Measurements from ENCODE around the gene PDXP. TPM values are rescaled to one million over a fixed set of nuclear protein-coding genes. Genes with fewer than 3 reads are reported as not detected.

PDXP gene
- total RNA-seq, 1 experiment from 2014 or later = 24.2 TPM

DNA sequence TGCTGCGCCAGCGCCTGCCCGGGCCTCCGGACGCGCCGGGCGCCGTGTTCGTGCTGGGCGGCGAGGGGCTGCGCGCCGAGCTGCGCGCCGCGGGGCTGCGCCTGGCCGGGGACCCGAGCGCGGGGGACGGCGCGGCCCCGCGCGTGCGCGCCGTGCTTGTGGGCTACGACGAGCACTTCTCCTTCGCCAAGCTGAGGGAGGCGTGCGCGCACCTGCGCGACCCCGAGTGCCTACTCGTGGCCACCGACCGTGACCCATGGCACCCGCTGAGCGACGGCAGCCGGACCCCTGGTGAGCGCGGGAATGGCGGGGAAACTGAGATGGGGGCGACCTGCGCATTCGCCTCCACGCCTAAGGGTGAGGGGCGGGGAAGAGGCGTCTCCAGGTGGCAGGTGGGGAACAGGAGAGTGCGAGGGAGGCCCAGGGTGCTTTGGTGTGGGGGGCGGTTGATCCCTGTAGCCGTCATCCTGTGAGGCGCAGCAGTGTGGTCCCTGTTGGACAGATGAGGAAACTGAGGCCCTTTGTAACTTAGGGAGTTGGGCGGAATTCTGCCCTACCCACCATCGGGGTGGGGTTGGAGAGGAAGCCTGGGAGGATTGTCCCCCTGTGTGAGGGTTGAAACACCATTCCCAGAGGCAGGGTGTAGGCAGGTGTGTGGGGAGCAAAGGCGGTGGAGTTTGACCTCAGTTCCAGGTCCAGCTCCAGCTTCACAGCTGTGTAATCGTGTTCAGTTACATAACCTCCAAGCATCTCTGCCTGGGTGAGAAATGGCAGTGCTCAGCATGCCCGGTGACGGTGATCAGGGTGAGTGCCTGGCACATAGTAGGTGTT, 758 bp downstream of the PDXP start:
- H3K36me3 ChIP-seq = peaks cover 8% of the 10 kb centered on the region
- H3K27me3 ChIP-seq = no peaks in the 10 kb centered on the region
- no peaks in the 10 kb centered on the region for H3K9me3 ChIP-seq
- no peak for DNase-seq
- H3K4me3 ChIP-seq = peak overlapping the region; percentile 77

- Histone ChIP-seq H3K4me3 (peak overlapping the region; percentile 77), H3K36me3 (peaks cover 10% of the 10 kb centered on the region), H3K27me3 (no peaks in the 10 kb centered on the region), H3K9me3 (no peaks in the 10 kb centered on the region)
- DNase-seq = no peak
These were observed 1.6 kb downstream of the PDXP start for GRCh38 chr22:37659897-37660708.

- Histone ChIP-seq H3K4me3 (peak overlapping the region; percentile 0; the same call in 1 of the 2 replicates), H3K36me3 (peaks cover 11% of the 10 kb centered on the region), H3K9me3 (no peaks in the 10 kb centered on the region), H3K27me3 (no peaks in the 10 kb centered on the region)
- no peak for DNase-seq
These were observed 2.2 kb downstream of the PDXP start for GRCh38 chr22:37660709-37661045.

DNA sequence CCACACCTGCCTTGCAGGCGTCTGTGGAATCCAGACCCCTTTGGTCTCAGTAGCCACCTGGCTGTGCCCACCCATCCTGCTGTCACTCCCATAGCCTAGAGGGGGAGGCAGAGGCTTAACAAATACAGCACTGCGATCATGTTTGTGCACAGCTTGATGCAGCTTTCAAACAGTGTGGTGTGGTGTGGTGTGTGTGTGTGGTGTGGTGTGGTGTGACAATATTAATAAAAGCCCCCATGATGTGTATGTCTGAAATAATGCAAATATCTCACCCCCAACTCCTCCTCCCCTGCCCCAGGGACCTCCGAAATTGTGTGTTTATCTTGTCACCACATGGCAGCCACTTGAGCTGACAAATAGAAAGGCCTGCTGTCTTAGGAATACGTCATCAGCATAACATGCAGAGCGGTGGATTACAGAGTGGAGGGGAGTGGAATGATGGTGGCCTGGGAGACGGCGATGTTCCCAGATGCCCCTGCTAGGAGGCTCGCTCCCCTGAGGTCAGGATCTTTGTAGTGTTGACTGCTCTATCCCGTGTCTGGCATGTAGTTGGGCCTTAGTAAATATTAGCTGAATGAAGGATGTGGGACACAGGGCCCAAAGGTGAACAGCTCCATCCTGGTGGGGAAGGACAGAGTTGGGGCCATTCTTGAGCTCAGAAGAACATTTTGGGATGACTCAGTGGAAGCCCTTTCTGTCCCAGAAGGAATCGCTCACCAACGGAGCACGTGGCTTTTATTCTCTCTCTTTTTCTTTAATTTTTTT, 2.8 kb downstream of the PDXP start:
- Histone ChIP-seq H3K4me3 (peak overlapping the region; percentile 0; the same call in 1 of the 2 replicates), H3K36me3 (peaks cover 17% of the 10 kb centered on the region), H3K9me3 (no peaks in the 10 kb centered on the region), H3K27me3 (no peaks in the 10 kb centered on the region)
- DNase-seq = no peak

DNA sequence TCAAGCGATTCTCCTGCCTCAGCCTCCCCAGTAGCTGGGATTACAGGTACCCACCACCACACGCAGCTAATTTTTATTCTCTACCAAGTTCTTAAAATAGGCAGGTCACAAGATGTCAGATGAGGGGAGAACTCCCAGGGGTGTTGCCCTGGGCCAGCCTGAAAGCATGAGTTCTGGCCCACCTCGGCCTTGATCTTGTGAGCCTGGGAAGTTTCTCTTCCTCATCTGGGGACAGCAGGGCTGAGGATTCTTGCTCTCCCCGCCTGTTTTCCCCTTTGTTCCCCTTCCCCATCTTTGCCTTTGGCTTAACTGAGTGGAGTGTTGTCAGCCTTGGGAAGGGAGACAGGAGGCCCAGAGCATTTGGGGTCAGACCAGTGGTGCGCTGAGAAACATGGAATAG, 3.5 kb downstream of the PDXP start:
- no peaks in the 10 kb centered on the region for H3K9me3 ChIP-seq
- no peak overlapping the region for H3K4me3 ChIP-seq
- no peaks in the 10 kb centered on the region for H3K27me3 ChIP-seq
- no peak for DNase-seq
- peaks cover 22% of the 10 kb centered on the region for H3K36me3 ChIP-seq

DNA sequence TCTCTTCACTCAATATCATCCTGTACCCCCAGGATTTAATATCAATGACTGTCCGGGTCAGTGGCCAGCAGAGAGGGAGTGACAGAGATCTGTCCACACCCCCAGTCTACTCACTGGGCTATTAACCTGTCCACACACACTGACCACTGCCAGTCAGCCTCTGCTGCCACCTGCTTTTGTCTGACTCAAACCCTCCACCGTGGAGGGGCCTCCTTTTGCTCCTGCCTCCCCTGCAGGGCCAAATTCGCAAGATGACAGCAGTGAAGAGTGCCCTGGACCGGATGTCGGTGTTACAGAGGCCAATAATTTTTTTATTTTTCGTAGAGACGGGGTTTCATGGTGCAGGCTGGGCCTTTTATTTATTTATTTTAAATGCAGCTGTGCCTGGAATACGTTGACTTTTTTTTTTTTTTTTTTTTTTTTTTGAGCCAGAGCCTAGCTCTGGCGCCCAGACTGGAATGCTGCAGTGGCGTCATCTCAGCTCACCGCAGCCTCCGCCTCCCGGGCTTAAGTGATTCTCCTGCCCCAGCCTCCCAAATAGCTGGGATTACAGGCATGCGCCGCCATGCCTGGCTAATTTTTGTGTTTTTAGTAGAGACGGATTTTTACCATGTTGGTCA, 5.1 kb downstream of the PDXP start:
- Histone ChIP-seq H3K9me3 (no peaks in the 10 kb centered on the region), H3K27me3 (no peaks in the 10 kb centered on the region), H3K36me3 (peaks cover 23% of the 10 kb centered on the region), H3K4me3 (no peak overlapping the region)
- no peak for DNase-seq

- DNase-seq = no peak
- Histone ChIP-seq H3K4me3 (no peak overlapping the region), H3K36me3 (peaks cover 23% of the 10 kb centered on the region), H3K9me3 (no peaks in the 10 kb centered on the region), H3K27me3 (no peaks in the 10 kb centered on the region)
These were observed 6.0 kb downstream of the PDXP start for GRCh38 chr22:37664249-37665101.

- DNase-seq = no peak
- no peaks in the 10 kb centered on the region for H3K27me3 ChIP-seq
- H3K36me3 ChIP-seq = peaks cover 23% of the 10 kb centered on the region
- no peak overlapping the region for H3K4me3 ChIP-seq
- no peaks in the 10 kb centered on the region for H3K9me3 ChIP-seq
These were observed 7.0 kb downstream of the PDXP start for GRCh38 chr22:37665487-37665886.

DNA sequence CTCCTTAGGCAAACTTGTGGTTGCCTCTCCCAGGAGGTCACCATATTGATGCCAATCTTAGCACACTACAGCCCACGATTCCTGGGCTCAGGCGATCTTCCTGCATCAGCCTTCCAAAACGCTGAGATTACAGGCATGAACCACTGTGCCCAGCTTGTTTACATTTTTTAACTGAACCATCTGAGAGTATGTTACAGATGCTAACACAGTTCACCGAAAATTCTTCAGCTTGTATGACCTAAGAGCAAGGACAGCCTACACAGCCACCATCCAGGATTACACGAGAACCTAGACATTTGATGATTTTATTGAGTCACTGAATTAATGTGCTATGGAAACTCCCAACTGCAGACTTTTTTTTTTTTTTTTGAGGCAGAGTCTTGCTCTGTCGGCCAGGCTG, 11.1 kb downstream of the PDXP start:
- DNase-seq = no peak
- Histone ChIP-seq H3K4me3 (no peak overlapping the region), H3K9me3 (no peaks in the 10 kb centered on the region), H3K27me3 (no peaks in the 10 kb centered on the region), H3K36me3 (peaks cover 14% of the 10 kb centered on the region)

DNA sequence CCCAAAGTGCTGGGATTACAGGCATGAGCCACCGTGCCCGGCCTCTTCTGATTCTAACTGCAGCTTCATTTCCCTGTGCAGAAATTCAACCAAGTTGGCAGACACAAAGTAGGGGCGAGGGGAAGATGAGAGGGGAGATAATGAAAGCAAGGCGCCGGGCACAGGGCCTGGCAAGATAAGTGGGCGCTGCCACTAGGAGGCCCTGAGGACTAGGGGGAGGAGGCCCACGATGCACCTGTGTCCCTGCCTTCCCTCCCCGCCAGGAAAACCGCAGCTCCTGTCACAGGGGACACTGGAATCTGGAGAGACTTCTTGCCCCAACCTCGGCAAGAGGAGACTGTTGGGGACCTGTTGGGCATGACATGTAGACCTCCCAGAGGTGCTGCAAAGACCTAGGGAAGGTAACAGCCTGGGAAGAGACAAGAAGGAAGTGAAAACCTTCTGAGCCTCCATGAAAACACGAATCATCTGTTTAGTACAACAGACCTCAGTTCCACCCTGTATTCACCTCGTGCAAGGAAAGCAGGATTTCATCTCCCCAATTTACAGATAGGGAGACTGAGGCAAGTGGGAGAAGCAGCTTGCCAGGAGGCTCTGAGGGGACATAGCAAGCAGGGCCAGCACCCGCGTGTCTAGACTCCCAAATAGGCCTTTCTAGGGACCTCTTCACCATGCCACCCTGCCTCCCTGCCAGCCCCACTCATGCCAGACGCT, 13.8 kb downstream of the PDXP start:
- Histone ChIP-seq H3K4me3 (no peak overlapping the region), H3K9me3 (no peaks in the 10 kb centered on the region), H3K36me3 (peaks cover 15% of the 10 kb centered on the region), H3K27me3 (no peaks in the 10 kb centered on the region)
- no peak for DNase-seq

- H3K4me3 ChIP-seq = no peak overlapping the region
- DNase-seq = no peak
- H3K36me3 ChIP-seq = peaks cover 19% of the 10 kb centered on the region
- no peaks in the 10 kb centered on the region for H3K9me3 ChIP-seq
- no peaks in the 10 kb centered on the region for H3K27me3 ChIP-seq
These were observed 14.5 kb downstream of the PDXP start for GRCh38 chr22:37672920-37673455.

DNA sequence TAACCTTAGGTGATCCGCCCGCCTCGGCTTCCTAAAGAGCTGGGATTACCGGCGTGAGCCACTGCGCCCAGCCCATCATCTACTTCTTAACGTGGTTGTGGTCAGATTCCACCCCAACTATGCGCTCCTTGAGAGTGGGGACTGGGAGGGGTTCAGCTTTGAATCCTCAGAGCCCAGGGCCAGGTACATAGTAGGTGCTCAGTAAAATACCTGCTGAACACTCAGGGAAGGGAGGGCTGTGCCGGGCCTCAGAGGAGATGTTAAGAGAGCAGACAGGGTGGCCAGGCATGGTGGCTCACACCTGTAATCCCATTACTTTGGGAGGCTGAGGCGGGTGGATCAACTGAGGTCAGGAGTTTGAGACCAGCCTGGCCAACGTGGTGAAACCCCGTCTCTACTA, 15.7 kb downstream of the PDXP start:
- Histone ChIP-seq H3K36me3 (peaks cover 31% of the 10 kb centered on the region), H3K4me3 (no peak overlapping the region)
- no peak for DNase-seq

DNA sequence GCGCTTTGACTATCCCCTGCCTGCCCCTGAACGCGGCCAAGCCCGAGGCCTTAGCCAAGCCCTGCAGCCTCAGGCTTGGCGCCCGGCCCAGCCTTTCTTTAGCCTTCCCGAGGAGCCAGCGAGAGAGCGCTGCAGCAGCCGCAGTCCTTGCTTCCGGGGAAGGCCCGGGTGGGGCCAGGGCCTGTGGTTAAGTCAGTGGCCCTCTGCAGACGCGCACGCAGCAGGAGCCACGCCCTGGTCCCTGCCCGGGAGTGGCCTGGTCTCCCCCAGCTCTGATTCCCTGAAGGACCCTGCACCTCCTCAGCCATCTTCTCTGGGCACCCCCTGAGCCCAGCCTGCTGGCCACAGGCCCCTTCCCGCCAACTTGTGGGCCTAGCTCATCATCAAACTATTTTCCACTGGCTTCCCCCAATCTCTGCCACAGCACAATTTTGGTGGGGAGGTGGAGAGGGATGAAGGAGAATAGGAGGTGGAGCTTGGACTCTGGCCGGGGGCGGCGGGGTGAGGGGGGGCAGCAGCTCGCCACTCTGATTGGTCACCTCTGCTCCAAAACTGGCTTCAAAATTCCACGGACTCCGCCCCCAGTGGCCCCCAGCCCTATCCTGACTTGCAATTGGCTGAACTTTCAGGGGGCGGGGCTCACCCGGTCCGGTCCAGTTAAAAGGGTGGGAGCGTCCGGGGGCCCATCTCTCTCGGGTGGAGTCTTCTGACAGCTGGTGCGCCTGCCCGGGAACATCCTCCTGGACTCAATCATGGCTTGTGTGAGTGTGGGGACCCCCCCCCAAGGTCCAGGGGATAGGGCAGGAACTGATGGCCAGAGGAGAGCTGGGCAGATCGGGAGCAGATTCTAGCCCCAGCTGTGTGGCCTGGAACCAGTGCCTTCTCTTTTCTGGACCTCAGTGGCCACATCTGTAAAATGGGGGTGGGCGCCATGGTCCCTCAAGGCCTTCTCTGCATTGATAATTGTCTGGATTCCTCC, 16.7 kb downstream of the PDXP start, which contains the start of gene LGALS1:
LGALS1 (plus strand) TSS at position 686 of the 979 bp plus-strand sequence; CDS start at position 753, 67 bp downstream.
- DNase-seq = peak; percentile 99
- Histone ChIP-seq H3K36me3 (peaks cover 40% of the 10 kb centered on the region), H3K4me3 (peak within 1 kb of the TSS; percentile 82), H3K9me3 (no peaks in the 10 kb centered on the region), H3K27me3 (no peaks in the 10 kb centered on the region)

More for the DNA sequence above, 15.7 kb downstream of the PDXP start:
- Histone ChIP-seq H3K27me3 (no peaks in the 10 kb centered on the region), H3K9me3 (no peaks in the 10 kb centered on the region)
